HPDE6-E6E7 (cell line): Measurements from ENCODE around the gene VWF.
"Not testable (repeated sequence)": the region's sequence is repeated elsewhere in the genome, so short reads cannot be mapped to it uniquely, and the experiment has no call there.

ENCODE experiments used
- DNase-seq: peaks from one replicate; pipeline ENCODE4 v3.0.0; 2011; ENCODE audit warnings: missing footprints; ENCODE audit errors: extremely low spot score

VWF gene

DNA sequence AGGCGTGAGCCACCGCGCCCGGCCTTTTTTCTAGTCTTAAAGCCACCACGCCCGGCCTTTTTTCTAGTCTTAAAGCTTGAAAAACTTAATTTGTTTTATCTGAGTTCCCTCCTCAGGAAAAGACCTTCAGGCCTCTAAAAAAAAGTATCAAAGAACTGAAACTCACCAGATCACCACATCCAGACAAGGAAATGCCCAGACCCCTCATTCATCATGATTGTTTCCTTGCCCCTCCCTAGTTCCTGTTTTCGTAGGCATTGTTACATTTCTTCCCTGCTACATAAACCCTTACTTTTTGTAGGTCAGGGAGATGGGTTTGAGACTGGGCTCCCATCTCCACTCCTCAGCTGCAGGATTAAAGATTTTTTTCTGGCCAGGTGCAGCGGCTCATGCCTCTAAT, 21.1 kb upstream of the VWF start:
- DNase-seq, result no peak

- DNase-seq, result no peak
Measured at GRCh38 chr12:6143303-6143675, 18.8 kb upstream of the VWF start.

- not testable (repeated sequence) for DNase-seq
Measured at GRCh38 chr12:6142368-6143302, 18.2 kb upstream of the VWF start.

GRCh38 chr12:6141731-6142367, 17.4 kb upstream of the VWF start:
- not testable (repeated sequence) for DNase-seq

DNA sequence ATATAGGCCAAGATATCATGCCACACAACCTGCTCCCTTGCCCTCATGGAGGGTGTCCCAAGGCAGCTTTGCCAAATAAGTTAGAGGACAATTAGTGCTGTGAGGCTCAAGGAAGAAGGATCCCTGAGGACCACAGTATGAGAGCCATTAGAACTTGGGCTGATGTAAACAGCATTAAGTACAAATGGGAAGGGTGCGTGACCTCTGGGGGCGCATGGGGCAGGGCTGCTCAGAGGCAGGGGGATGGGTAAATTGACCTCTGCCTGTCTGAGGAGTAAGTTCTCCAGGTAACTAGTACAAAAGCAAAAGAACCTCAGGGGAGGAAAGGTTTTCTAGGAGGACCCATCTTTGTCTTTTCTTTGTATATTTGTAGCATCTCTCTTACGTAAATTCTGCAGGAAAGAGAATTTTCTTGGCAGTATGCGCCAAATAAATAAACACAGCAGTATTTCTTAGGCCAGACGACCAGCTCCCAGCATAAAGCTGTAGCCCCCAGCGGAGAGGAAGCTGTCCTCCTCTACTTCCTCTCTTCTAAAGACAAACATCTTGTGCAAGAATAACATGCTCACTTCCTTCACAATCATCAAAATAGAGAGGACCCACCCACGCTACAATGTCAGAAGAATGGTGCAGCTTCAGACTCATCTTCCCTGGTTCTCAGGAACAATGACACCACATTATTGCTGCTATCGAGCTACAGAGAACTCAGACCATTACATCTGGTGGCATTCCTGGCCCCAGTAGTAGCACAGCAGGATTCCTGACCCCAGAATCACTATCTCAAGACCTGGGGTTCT, 16.4 kb upstream of the VWF start:
- DNase-seq, result no peak

DNA sequence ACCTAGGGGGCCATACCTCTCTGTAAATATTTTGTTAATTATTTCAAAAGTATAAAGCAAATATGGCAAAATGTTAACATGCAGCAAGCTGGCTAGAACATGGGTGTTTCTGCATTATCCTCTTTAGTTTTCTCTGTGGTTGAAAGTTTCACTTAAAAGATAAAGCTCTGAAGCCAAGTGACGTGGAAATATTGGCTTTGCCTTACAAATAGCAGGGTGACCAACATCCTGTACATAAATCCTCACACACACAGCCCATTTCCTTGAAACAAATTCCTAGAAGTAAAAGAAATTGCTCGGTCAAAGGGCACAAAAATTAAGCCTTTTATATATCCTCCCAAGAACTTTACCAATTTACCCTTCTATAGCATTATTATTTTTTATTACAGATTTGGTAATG, 10.6 kb upstream of the VWF start:
- DNase-seq, result no peak

DNA sequence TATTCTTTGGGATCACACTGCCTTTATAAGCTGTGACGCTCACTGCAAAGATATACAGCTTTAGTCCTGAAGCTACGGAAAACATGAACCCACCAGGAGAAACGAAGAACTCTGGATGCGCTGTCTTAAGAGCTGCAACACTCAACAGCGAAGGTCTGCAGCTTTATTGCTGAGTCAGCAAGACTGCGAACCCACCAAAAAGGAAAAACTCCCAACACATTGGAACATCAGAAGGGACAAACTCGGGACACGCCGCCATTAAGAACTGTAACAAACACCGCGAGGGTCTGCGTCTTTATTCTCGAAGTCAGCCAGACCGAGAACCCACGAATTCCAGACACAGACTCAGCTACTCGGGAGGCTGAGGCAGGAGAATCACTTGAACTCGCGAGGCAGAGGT, 9.2 kb upstream of the VWF start:
- DNase-seq, result no peak

GRCh38 chr12:6132496-6132895, 8.0 kb upstream of the VWF start:
- DNase-seq, result no peak

GRCh38 chr12:6125310-6125608, 789 bp upstream of the VWF start:
- DNase-seq, result no peak

- no peak for DNase-seq
Measured at GRCh38 chr12:6123258-6123657, 1.2 kb downstream of the VWF start.

DNA sequence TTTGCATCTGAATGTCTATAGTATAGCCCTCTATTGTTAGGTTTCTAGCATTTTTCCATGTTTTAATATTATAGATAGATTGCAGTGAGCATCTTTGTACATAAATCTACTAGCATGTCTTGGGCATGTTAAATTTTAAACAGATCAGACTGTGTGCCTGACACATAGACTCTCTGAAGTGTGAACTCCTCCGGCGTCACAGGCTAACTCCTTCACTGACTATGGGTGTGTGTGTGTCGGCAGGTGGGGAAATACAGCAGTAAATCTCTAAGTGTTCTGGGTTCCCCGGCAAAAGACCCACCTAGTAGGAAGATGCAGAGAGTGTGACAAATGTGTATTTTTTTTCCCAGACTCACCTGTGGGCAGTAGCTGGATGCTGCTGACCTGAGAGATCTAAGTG, 2.3 kb downstream of the VWF start:
- no peak for DNase-seq

DNA sequence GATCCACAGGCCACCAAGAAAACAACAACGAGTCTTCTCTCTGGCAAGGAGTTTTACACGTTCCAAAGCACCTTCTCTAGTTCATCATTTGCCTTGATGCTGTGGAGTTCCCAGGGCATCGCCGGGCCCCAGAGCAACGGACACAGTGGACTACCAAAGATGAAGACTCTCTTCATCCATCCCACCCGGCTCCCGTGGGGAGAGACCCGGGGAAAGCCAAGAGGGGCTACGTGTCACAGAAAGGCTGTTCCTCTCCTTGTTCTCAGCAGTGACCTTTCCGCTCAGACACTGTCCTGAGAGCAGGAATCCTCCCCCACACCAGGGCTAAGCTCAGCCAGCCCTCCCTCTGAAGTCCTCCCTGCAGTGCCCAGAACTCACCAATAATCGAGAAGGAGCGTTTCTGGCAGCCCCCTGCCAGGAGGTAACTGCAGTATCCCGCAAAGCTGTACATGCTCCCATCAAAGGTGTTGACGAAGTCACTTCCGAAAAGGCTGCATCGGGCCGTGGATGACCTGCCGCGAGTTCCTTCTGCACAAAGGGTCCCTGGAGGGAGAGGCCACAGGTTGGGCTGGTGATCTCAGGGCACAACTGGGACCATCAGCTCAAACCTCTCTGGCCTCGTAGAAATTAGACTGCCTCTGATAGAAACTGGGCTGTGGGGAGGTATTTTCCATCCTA, 3.5 kb downstream of the VWF start:
- no peak for DNase-seq

GRCh38 chr12:6118891-6119568, 5.4 kb downstream of the VWF start:
- DNase-seq, result no peak

DNA sequence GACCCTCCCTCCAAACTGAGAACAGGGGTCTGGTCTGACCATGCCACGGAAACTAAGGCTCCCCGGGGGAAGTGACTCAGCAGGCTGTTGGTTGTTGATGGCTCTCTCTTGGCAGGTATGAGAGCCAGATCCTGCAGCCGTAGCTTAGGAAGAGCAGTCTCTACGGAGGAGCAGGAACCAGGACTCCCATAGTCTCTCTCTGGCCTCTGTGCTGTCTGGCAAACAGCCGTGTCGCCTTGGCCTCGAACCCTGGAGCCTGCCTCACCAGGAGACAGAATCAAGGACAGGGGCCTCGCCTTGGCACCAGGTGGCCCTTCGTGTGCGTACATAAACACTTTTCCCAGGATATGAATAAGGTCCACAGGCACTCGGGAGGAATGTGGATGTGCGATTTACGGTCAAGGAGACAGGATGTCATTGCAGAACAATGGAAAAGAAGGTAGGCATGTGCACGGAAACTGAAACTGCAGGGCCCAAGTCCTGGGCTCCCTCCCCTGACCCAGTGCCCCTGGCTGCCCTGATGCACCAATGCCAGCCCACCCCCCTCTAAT, 7.9 kb downstream of the VWF start:
- DNase-seq, result no peak

DNA sequence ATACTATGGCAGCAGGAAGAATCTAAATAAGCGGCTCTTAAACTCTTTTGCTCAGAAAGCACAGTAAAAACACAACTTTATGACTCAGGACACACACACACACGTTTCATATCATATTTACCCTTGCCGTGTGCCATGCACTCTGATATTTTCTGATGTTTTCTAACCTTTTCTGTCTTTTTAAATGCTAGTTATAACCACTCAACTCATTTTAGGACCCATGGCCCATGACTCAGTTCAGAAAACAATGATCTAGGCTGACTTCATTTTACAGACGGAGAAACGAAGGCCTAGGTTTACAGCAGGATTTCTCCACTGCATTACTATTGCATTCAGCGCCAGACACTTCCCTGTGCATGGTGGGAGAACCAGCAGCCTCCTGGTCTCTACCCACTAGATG, 9.1 kb downstream of the VWF start:
- no peak for DNase-seq

- DNase-seq, result no peak
Measured at GRCh38 chr12:6114476-6114870, 10.0 kb downstream of the VWF start.

DNA sequence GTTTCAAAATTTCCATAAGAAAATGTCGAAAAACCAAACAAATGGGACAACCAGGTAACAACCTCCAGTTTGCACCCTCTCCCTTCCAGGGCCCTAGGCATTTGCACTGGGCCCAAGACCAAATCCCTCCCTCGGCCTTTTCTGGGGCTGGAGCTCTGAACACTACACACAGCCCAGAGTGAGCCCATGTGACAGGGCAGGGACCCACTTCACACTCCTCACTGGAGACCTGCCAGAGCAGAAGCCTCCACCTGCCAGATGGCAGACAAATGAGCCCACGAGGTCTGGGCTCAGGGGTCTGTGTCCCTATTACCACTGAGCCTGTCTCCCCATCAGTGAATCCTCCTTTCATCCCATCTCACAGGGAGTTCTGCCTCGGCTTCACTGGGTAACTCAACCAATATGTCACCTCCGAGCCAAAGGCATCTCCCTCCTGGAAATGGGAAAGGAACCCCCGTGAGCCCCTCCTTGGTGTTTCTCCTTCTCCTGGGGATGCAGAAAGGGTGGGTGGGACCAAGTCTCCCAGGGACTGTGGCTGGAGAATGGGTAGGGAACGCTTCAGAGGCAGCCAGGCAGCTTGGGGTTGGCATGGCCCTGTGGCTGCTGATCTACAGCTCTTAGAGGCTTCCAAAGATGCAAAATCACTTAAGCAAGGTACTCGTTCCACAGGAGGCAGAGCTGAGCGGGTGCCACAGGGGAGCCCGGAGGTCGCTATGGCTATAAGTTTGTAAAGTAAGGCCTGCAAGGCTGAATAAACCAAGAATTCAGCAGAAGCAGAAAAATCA, 10.6 kb downstream of the VWF start:
- no peak for DNase-seq

GRCh38 chr12:6112004-6112403, 12.5 kb downstream of the VWF start:
- DNase-seq, result no peak

DNA sequence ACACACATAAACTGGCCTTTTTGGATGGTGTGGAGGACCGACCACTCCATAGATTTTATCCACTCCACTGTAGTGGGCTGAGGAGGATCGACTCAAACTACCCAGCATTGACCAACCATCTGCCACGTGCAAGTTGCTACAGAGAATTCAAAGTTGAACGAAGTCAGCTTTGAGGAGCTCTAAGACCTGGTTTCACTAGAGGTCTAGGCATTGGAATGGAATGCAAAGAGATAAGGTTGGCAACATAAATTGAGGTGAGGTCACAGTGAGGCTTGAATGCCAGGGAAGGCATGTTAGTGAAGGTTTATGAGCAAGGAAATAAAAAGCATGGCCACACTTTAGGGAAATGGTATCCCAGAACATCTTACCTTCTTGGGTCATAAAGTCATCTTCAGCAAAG, 14.5 kb downstream of the VWF start:
- no peak for DNase-seq

- no peak for DNase-seq
Measured at GRCh38 chr12:6106218-6106617, 18.3 kb downstream of the VWF start.

GRCh38 chr12:6104842-6105241, 19.6 kb downstream of the VWF start:
- no peak for DNase-seq
